Erythroblast (primary cell): ENCODE data around the gene KPNA6.
A peak's percentile ranks its signal among the peaks of the same experiment; 100 is the strongest.

Experiments used
- GATA1 ChIP-seq: IDR thresholded peaks from 2 replicates; pipeline ENCODE4 v1.6.1; 2011; ENCODE audit warnings: low read depth, mild to moderate bottlenecking, control low read depth, low read length, moderate library complexity
- POLR2A ChIP-seq: IDR thresholded peaks from 2 replicates; pipeline ENCODE4 v1.6.1; 2011; ENCODE audit warnings: mild to moderate bottlenecking, low read length

GRCh38 chr1:32200226-32201010 lies 92.6 kb downstream of the KPNA6 start, which contains the start of gene CCDC28B:
- TF ChIP-seq POLR2A, result peak; percentile 11
- TF ChIP-seq GATA1, result no peak
